Femur (tissue), 1 donor: ENCODE results near the gene RPRD1B.

ENCODE experiments used
- DNase-seq: peaks from one replicate; pipeline ENCODE4 v3.0.0-alpha.2; 2017

Gene RPRD1B

GRCh38 chr20:38033330-38034107 is at the start of gene RPRD1B, which contains the start of gene TTI1:
Gene RPRD1B (plus strand): TSS chr20:38033746. CDS start chr20:38033948, 202 bp downstream.
Gene TTI1 (minus strand): TSS chr20:38033456. CDS start chr20:38013816, 19,640 bp downstream.
- DNase-seq, result peak; percentile 96

- DNase-seq, result peak; percentile 53
Observed at GRCh38 chr20:37984018-37984785, 49.3 kb upstream of the RPRD1B start.

- DNase-seq, result no peak
Observed at GRCh38 chr20:37986044-37986858, 47.3 kb upstream of the RPRD1B start.

DNA sequence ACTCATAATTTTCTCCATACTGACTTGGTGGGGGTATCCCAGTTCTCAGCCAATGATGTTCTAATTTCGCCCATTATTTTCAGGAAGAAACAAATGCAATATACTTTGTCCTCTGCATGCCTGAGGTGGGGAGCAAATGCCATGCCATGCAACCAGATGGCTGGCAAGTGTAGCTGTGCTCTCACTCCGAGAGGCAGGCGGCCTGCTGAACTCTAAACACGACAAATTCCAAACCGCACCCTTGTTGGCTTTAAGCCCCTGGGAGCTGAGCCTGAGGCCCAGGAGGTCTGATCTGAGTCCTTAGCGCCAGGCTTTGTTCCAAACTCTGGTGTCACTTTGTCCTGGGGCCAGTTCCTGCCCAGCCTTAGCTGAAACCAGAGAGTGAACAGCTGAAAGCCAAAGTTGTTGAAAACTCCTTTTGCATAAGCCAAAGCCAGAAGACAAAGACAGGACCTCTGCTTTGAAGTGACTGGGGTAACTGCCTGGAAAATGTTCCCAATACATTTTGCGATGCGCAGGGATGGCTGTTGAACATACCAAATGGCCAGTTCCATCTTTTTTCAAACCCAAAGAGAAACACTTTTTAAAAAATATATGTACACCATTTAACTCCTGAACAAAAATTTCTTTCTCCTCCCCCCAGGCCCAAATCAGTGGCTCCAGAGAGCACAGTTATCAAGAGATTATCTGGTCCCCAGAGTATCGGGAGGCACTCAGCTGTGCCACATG is 46.5 kb upstream of the RPRD1B start:
- peak; percentile 83 for DNase-seq

- DNase-seq, result no peak
Observed at GRCh38 chr20:37987602-37988290, 45.8 kb upstream of the RPRD1B start.

- no peak for DNase-seq
Observed at GRCh38 chr20:37988306-37988954, 45.1 kb upstream of the RPRD1B start.

DNA sequence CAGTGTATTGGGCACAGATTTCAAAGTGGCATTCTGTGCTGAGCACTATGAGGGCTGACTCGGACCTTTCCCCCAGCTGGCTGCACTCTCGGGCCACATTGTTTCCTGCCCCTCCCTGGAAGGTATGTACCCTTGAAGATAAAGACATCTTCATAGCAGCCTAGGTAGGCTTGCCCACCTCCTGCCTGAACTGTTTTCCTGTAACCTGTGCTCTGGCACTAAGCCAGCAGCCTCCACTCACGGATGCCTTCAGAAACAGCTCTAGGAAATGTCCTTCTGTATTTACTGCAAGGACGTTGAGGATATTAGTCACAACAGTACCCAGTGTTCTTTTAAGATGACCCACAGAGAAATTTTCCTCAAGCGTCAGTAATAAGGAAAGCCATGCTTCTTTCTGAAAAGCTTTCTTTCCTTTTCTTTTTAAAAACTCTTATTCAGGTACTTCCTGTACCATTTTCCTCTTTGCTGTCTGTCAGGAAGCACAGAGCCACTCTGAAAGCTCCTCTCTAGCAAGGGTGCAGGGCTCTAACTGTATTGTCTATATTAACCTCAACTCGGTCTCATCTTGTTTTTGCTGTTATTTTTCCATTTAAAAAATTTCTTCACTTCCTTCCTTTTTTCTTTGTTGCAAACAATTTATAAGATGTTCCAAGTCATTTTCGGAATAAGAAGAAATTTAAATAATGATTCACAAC is 43.8 kb upstream of the RPRD1B start:
- DNase-seq, result no peak

GRCh38 chr20:37990571-37991151 is 42.9 kb upstream of the RPRD1B start:
- DNase-seq, result peak; percentile 54

DNA sequence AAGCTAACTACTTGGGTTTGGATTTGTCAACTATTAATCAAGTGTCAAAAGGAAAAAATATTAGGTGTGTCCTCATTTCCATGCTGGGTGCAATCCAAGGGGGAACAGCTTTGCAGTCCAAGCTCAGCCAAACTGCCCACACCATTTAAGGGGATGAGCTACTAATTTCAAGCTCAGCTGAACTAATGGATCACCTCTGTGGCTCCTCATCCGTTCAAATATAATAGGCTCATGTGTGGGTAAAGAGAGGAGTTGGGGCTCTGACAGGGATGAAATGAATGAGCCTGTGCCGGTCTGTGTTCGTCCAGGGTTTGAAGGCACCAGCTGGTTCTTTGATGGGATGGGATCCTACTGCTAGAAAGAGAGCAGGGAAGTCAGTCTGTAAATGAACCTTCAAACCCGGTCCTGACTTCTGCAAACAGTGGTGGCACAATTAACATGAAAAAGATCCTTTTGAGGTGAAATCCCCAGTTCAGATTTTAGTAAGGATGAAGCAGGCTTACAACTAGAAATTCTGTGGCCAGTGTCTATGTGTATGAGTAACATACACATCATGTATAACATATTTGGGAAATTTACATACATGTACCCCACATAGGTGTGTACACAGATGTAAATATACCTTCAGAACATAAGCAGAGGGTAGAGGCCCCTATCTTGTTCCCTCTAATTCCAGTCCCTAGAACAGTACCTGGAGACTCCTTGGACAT is 42.2 kb upstream of the RPRD1B start:
- DNase-seq, result no peak

- DNase-seq, result no peak
Observed at GRCh38 chr20:37991908-37992307, 41.6 kb upstream of the RPRD1B start.

- DNase-seq, result peak; percentile 55
Observed at GRCh38 chr20:37992802-37993409, 40.6 kb upstream of the RPRD1B start.

DNA sequence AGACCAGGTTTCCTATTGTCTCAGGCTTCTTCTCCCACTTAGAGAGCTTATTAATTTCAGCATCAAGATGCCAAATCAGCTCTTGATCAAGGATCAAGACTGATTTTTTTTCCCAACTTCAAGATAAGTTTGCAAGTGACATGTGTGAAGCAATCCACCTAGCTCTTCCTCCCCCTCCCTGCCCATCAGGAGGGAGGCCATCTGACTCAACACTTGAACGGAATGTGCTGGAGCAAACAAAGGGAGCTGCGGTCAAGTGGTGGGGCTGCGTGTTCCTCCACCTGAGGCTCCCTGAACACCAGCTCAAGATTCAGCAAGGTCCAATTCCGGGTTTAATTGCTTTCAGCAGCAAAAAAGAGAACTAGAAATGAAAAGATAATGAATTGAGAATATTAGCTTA is 39.0 kb upstream of the RPRD1B start:
- no peak for DNase-seq

- no peak for DNase-seq
Observed at GRCh38 chr20:37995856-37996605, 37.5 kb upstream of the RPRD1B start.

GRCh38 chr20:37997516-37997915 is 36.0 kb upstream of the RPRD1B start:
- DNase-seq, result no peak

- DNase-seq, result no peak
Observed at GRCh38 chr20:37999526-38000263, 33.9 kb upstream of the RPRD1B start.

DNA sequence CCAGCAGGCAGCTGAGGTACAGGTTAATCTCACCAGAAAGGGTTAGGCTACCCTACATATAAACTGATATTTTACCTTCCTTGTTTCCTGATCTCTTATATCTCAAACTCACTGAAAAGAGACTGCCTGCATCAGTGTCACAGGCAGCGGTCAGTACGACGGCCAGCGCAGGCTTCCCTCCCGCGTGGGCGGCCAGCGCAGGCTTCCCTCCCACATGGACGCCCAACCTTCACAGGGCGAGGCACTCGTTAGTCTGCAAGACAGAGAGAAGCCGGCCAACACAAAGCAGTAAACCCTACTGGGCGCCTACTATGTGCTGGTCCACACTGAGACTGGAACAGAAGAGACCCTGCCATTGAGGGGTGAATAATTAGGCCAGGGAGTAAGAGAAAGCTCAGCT is 33.3 kb upstream of the RPRD1B start:
- DNase-seq, result no peak

DNA sequence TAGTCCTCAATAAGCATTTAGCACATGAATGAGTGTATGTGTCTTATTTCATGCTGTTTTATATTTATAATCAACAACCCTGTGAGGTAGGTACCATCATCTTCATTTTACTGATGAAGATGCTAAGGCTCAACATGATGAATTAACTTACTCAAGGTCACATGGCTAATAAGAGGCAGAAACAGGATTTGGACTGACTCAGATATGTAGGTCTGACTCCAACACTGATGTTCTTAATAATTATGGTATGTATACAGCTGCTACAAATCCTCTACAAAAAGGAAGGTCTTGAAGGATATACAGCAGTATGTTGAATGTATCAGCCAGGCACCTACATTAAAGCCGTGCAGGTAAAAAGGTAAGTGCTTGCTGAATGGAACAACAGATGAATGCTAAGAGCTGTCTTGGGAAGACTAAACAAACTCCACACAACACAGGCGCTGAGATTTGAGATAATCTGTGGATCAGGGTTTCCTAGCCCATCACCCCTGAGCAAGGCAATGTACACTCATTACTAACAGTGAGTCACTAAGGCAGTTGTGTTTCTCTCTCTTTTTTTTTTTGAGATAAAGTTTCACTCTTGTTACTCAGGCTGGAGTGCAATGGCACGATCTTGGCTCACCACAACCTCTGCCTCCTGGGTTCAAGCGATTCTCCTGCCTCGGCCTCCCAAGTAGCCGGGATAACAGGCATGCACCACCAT is 32.2 kb upstream of the RPRD1B start:
- DNase-seq, result no peak
